GM21619 (cell line): Measurements from ENCODE around the gene PDLIM3.
A peak's percentile ranks its signal among the peaks of the same experiment; 100 is the strongest.
"Not testable (repeated sequence)": the region's sequence is repeated elsewhere in the genome, so short reads cannot be mapped to it uniquely, and the experiment has no call there.

Source experiments
- ATAC-seq: cut with Tn5 transposase; IDR thresholded peaks from one replicate; pipeline ENCODE4 v1.9.1; 2021; ENCODE audit not compliant: unreplicated experiment

Gene PDLIM3

GRCh38 chr4:185522451-185522850, 12.9 kb downstream of the PDLIM3 start:
- no peak for ATAC-seq

GRCh38 chr4:185520119-185520518, 15.2 kb downstream of the PDLIM3 start:
- ATAC-seq = no peak

- ATAC-seq = no peak
Measured at GRCh38 chr4:185518494-185518893, 16.8 kb downstream of the PDLIM3 start.

GRCh38 chr4:185518069-185518468, 17.2 kb downstream of the PDLIM3 start:
- no peak for ATAC-seq

GRCh38 chr4:185515248-185515647, 20.1 kb downstream of the PDLIM3 start:
- no peak for ATAC-seq

- ATAC-seq = no peak
Measured at GRCh38 chr4:185514182-185514697, 21.1 kb downstream of the PDLIM3 start.

- no peak for ATAC-seq
Measured at GRCh38 chr4:185513489-185514181, 21.7 kb downstream of the PDLIM3 start.

GRCh38 chr4:185512516-185512915, 22.8 kb downstream of the PDLIM3 start:
- ATAC-seq = no peak

- ATAC-seq = not testable (repeated sequence)
Measured at GRCh38 chr4:185511243-185511642, 24.1 kb downstream of the PDLIM3 start.

GRCh38 chr4:185510806-185511205, 24.5 kb downstream of the PDLIM3 start:
- no peak for ATAC-seq

- no peak for ATAC-seq
Measured at GRCh38 chr4:185508181-185508580, 27.1 kb downstream of the PDLIM3 start.

- no peak for ATAC-seq
Measured at GRCh38 chr4:185506422-185506821, 28.9 kb downstream of the PDLIM3 start.

GRCh38 chr4:185504098-185505047, 30.9 kb downstream of the PDLIM3 start:
- ATAC-seq = no peak

GRCh38 chr4:185502386-185502785, 32.9 kb downstream of the PDLIM3 start:
- no peak for ATAC-seq

GRCh38 chr4:185500576-185500975, 34.7 kb downstream of the PDLIM3 start:
- ATAC-seq = no peak

- no peak for ATAC-seq
Measured at GRCh38 chr4:185500035-185500434, 35.3 kb downstream of the PDLIM3 start.

- ATAC-seq = no peak
Measured at GRCh38 chr4:185488650-185489049, 46.7 kb downstream of the PDLIM3 start.

- ATAC-seq = no peak
Measured at GRCh38 chr4:185481401-185481800, 53.9 kb downstream of the PDLIM3 start.

- peak; percentile 23 for ATAC-seq
Measured at GRCh38 chr4:185480016-185480732, 55.1 kb downstream of the PDLIM3 start.

- ATAC-seq = peak; percentile 88
Measured at GRCh38 chr4:185479507-185479971, 55.8 kb downstream of the PDLIM3 start.

- ATAC-seq = no peak
Measured at GRCh38 chr4:185473247-185473646, 62.1 kb downstream of the PDLIM3 start.
